HG03460 (cell line): ENCODE data around the gene GHRH.

Experiments used
- ATAC-seq: cut with Tn5 transposase; IDR thresholded peaks from one replicate; pipeline ENCODE4 v1.9.1; 2021; ENCODE audit not compliant: unreplicated experiment

GHRH gene

GRCh38 chr20:37238935-37239451 lies 22.6 kb downstream of the GHRH start:
- ATAC-seq: no peak

GRCh38 chr20:37238426-37238825 lies 23.2 kb downstream of the GHRH start:
- ATAC-seq: no peak

- ATAC-seq: no peak
Measured at GRCh38 chr20:37237656-37238055, 24.0 kb downstream of the GHRH start.

- no peak for ATAC-seq
Measured at GRCh38 chr20:37236462-37236861, 25.2 kb downstream of the GHRH start.

- no peak for ATAC-seq
Measured at GRCh38 chr20:37235065-37235464, 26.5 kb downstream of the GHRH start.

GRCh38 chr20:37234254-37234581 lies 27.4 kb downstream of the GHRH start:
- ATAC-seq: no peak

GRCh38 chr20:37233548-37234253 lies 27.9 kb downstream of the GHRH start:
- ATAC-seq: no peak

- no peak for ATAC-seq
Measured at GRCh38 chr20:37231947-37232630, 29.5 kb downstream of the GHRH start.

- ATAC-seq: no peak
Measured at GRCh38 chr20:37230200-37230599, 31.4 kb downstream of the GHRH start.

- no peak for ATAC-seq
Measured at GRCh38 chr20:37229357-37229756, 32.3 kb downstream of the GHRH start.

GRCh38 chr20:37228656-37229055 lies 33.0 kb downstream of the GHRH start:
- no peak for ATAC-seq

- no peak for ATAC-seq
Measured at GRCh38 chr20:37228082-37228481, 33.5 kb downstream of the GHRH start.

GRCh38 chr20:37226889-37227288 lies 34.7 kb downstream of the GHRH start:
- ATAC-seq: no peak

- ATAC-seq: no peak
Measured at GRCh38 chr20:37225146-37225545, 36.5 kb downstream of the GHRH start.

GRCh38 chr20:37223053-37223452 lies 38.6 kb downstream of the GHRH start:
- ATAC-seq: no peak

GRCh38 chr20:37222086-37222485 lies 39.5 kb downstream of the GHRH start:
- no peak for ATAC-seq

GRCh38 chr20:37220731-37221130 lies 40.9 kb downstream of the GHRH start:
- no peak for ATAC-seq

GRCh38 chr20:37219751-37220668 lies 41.6 kb downstream of the GHRH start:
- no peak for ATAC-seq

- no peak for ATAC-seq
Measured at GRCh38 chr20:37218976-37219375, 42.6 kb downstream of the GHRH start.

- ATAC-seq: no peak
Measured at GRCh38 chr20:37218441-37218840, 43.2 kb downstream of the GHRH start.

- no peak for ATAC-seq
Measured at GRCh38 chr20:37209661-37210314, 51.8 kb downstream of the GHRH start.
